ENCODE measurements around the gene HS3ST1. TPM values are rescaled to one million over a fixed set of nuclear protein-coding genes. Genes with fewer than 3 reads are reported as not detected.

Gene HS3ST1
- total RNA-seq, 4 donors from 2014 or later: 0.07 to 0.15 (median 0.10) TPM

GRCh38 chr4:11468901-11469300 is 40.2 kb upstream of the HS3ST1 start:
- DNase-seq (no peak), ATAC-seq (no peak)
- in situ Hi-C loops (cut with MboI; ENCODE audit: low sequenced_read_pairs in 4 of 4) (no loop called here), intact Hi-C loops (cut with DNase I; ENCODE audit: low total_unique reads) (no loop called here)
- no peaks in the 10 kb centered on the region for H3K4me1 ChIP-seq
- H3K36me3 ChIP-seq: no peaks in the 10 kb centered on the region
- H3K27me3 ChIP-seq: no peaks in the 10 kb centered on the region
- TF ChIP-seq POLR2A (IDR thresholded peaks at IDR 0.05): no peak
- no peaks in the 10 kb centered on the region for H3K9me3 ChIP-seq
- H3K4me3 ChIP-seq: no peak overlapping the region
- no peak overlapping the region for H3K27ac ChIP-seq

GRCh38 chr4:11467931-11468330 is 39.2 kb upstream of the HS3ST1 start:
- ATAC-seq (no peak), DNase-seq (no peak)
- no peaks in the 10 kb centered on the region for H3K9me3 ChIP-seq
- no peaks in the 10 kb centered on the region for H3K4me1 ChIP-seq
- H3K27me3 ChIP-seq: no peaks in the 10 kb centered on the region
- intact Hi-C loops (cut with DNase I; ENCODE audit: low total_unique reads) (no loop called here), in situ Hi-C loops (cut with MboI; ENCODE audit: low sequenced_read_pairs in 4 of 4) (no loop called here)
- H3K36me3 ChIP-seq: no peaks in the 10 kb centered on the region
- H3K27ac ChIP-seq: no peak overlapping the region
- no peak for TF ChIP-seq POLR2A (IDR thresholded peaks at IDR 0.05)
- no peak for TF ChIP-seq CTCF (IDR thresholded peaks at IDR 0.05 in 4 of 5, conservative IDR thresholded peaks at IDR 0.05 in 1 of 5)
- no peak overlapping the region for H3K4me3 ChIP-seq

GRCh38 chr4:11463707-11464106 is 35.0 kb upstream of the HS3ST1 start:
- intact Hi-C loops (cut with DNase I; ENCODE audit: low total_unique reads): no loop called here
- in situ Hi-C loops (cut with MboI; ENCODE audit: low sequenced_read_pairs in 4 of 4): no loop called here
- Histone ChIP-seq H3K36me3 (no peaks in the 10 kb centered on the region), H3K4me3 (no peak overlapping the region), H3K9me3 (no peaks in the 10 kb centered on the region), H3K4me1 (no peaks in the 10 kb centered on the region), H3K27me3 (no peaks in the 10 kb centered on the region), H3K27ac (no peak overlapping the region)
- TF ChIP-seq POLR2A (IDR thresholded peaks at IDR 0.05) (no peak), CTCF (IDR thresholded peaks at IDR 0.05 in 4 of 5, conservative IDR thresholded peaks at IDR 0.05 in 1 of 5) (no peak)
- ATAC-seq (no peak), DNase-seq (no peak)

GRCh38 chr4:11456401-11456800 is 27.7 kb upstream of the HS3ST1 start:
- H3K4me1 ChIP-seq: no peaks in the 10 kb centered on the region
- no peaks in the 10 kb centered on the region for H3K9me3 ChIP-seq
- in situ Hi-C loops (cut with MboI; ENCODE audit: low sequenced_read_pairs in 4 of 4) (no loop called here), intact Hi-C loops (cut with DNase I; ENCODE audit: low total_unique reads) (no loop called here)
- no peaks in the 10 kb centered on the region for H3K27me3 ChIP-seq
- H3K4me3 ChIP-seq: no peak overlapping the region
- TF ChIP-seq CTCF (IDR thresholded peaks at IDR 0.05 in 4 of 5, conservative IDR thresholded peaks at IDR 0.05 in 1 of 5) (no peak), POLR2A (IDR thresholded peaks at IDR 0.05) (no peak)
- H3K27ac ChIP-seq: no peak overlapping the region
- DNase-seq: no peak
- ATAC-seq: no peak
- H3K36me3 ChIP-seq: no peaks in the 10 kb centered on the region

DNA sequence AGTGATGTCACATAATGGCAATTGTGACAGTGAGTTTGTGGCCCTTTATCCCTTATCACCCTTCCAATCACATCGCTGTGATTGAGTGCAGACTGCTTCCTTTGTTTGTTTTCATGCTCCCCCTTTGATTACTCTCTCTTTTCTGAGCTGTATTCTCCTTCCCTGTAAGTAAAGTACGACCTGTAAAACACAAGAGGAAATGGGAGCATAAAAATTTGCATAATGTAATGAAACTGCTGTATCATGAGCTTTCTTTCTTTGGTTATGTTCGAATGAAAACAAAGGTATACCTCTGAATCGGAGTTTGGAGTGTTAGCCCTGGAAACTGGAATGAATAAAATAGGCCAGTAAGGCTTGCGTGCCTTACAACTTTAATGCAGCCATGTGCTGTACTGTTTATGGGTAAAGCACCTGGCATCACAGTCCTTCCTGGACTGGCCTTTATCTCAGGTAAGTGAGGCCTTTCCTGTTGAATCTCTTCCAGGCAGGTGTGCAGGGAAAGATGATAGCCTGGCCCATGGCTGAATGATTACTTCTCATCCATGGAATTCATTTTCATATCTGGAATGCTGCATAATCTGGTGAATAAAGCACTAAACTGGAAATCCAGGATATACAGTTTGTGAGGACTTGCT is 26.6 kb upstream of the HS3ST1 start:
- in situ Hi-C loops (cut with MboI; ENCODE audit: low sequenced_read_pairs in 4 of 4) (no loop called here), intact Hi-C loops (cut with DNase I; ENCODE audit: low total_unique reads) (no loop called here)
- H3K4me3 ChIP-seq: no peak overlapping the region
- TF ChIP-seq POLR2A (IDR thresholded peaks at IDR 0.05): no peak
- TF ChIP-seq CTCF (IDR thresholded peaks at IDR 0.05 in 4 of 5, conservative IDR thresholded peaks at IDR 0.05 in 1 of 5): no peak
- DNase-seq: no peak
- H3K36me3 ChIP-seq: no peaks in the 10 kb centered on the region
- H3K4me1 ChIP-seq: no peaks in the 10 kb centered on the region
- ATAC-seq: no peak
- H3K27me3 ChIP-seq: no peaks in the 10 kb centered on the region
- H3K9me3 ChIP-seq: no peaks in the 10 kb centered on the region
- H3K27ac ChIP-seq: no peak overlapping the region
